ENCODE results near the gene SH3RF3.

The SH3RF3 gene

GRCh38 chr2:109244750-109245382 is 115.9 kb downstream of the SH3RF3 start:
- DNase-seq = no peak

GRCh38 chr2:109246176-109246575 is 117.2 kb downstream of the SH3RF3 start:
- DNase-seq = no peak

DNA sequence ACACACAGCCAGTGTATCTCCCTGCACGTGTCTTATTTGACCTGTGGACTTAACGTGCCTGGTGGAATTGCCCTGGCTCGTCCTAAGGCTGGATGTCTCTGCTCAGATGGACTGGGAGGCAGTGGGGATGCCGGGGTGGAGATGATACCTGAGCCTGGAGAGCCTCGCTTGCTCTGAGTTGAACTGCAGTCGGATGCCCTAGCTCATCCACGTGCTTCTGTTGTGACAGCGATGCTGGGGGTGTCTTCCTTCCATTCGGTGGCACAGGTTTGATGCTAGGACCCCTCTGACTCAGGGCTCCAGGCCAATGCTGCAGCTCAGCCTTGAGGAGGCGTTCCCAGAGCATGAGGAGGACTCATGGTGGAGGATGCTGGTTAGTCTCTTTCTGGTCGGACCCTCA is 117.6 kb downstream of the SH3RF3 start:
- DNase-seq = no peak

DNA sequence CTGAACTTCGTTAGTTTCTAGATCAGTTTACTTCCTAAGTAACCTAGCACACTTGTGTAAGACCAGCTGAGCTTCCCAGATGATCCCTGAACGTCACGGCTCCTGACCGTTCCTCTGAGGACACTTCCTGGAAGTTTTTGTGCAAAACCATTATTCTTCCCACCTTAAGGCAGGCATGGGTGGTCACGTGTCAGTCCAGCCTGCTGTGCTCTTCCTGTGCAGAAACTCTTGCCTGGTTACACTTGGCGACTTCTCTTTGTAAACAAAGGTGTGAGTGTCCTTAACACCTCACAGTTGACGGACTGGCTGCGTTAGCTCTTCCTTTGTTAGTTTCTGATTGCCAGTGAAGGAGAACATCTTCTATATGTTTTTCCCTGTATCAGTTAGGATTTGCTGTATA is 118.3 kb downstream of the SH3RF3 start:
- DNase-seq = no peak

- no peak for DNase-seq
These were observed 118.8 kb downstream of the SH3RF3 start for GRCh38 chr2:109247812-109248211.

- DNase-seq = no peak
These were observed 119.6 kb downstream of the SH3RF3 start for GRCh38 chr2:109248590-109248989.

- DNase-seq = no peak
These were observed 124.2 kb downstream of the SH3RF3 start for GRCh38 chr2:109253217-109253616.

DNA sequence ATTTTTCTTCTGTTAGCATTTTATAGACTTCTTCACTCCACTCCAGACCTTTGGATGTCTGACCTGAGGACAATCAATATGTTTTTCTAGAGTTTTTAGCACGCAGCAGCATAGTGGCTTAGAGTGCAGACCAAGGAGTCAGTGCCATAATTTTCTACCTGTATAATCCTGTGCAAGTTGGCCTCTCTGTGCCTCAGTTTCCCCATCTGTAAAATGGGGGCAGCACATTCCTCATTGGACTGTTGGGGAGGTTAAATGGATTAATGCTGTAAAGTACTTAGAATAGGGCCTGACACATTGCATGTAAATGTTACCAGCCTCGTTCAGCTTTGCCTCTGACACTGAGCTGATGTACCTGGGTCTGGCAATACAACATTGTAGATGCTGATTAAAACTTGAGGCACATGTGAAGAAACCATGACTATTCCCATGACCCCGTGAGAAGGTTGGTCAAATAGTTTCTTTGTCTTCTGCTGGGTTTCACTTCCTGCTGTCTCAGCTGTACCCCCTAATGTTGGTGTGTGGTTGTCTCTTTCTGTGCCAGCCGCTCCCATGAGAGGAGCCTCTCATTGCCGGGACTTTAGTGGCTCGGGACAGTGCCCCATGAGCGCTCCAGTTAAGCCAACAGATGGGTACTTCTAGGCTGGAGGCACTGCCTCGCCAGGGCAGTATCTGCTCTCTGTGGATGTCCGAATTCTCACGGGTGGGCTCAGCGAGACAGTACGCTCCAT is 125.3 kb downstream of the SH3RF3 start:
- DNase-seq = no peak

GRCh38 chr2:109255654-109256053 is 126.6 kb downstream of the SH3RF3 start:
- DNase-seq = no peak

- no peak for DNase-seq
These were observed 127.1 kb downstream of the SH3RF3 start for GRCh38 chr2:109256111-109256510.

- DNase-seq = no peak
These were observed 127.9 kb downstream of the SH3RF3 start for GRCh38 chr2:109256921-109257320.

DNA sequence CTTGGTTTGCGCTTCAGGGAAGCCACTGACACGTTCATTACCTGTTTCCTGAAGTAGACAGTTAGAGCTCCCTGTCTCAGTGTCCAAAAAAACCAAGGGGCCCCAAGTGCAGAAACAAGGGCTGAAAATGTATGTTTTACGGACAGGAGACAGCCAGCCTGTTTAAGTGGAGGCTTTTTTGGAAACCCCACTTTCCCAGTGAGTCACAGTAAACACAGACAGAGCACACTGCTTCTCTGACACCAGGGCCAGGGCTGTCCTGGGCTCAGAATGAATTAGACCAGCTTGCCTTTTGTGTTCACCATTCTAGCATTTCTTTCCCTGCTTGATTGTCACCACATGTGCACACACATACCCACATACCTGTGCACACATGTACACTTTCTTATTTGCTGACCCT is 128.6 kb downstream of the SH3RF3 start:
- DNase-seq = no peak

DNA sequence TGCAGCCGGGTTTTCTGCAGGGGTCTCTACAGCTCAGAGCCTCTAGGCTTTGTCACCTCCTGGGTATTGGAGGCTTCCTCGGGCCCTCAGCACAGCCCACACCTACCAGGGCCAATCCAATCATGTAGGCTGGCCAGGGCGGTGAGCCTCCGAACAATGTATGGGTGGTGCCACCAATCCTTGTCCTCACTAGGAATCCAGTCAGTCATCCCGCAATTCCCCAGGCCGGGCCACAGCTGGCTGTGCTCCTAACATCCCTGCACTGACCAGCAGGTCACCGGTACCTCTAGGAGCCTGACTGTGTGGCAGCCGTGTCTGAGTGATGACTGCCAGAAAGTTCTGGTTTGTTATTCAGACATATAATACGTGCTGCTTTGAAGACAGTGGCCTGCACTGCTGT is 129.4 kb downstream of the SH3RF3 start:
- DNase-seq = no peak

- no peak for DNase-seq
These were observed 130.0 kb downstream of the SH3RF3 start for GRCh38 chr2:109258905-109259540.

GRCh38 chr2:109259671-109260070 is 130.7 kb downstream of the SH3RF3 start:
- no peak for DNase-seq

DNA sequence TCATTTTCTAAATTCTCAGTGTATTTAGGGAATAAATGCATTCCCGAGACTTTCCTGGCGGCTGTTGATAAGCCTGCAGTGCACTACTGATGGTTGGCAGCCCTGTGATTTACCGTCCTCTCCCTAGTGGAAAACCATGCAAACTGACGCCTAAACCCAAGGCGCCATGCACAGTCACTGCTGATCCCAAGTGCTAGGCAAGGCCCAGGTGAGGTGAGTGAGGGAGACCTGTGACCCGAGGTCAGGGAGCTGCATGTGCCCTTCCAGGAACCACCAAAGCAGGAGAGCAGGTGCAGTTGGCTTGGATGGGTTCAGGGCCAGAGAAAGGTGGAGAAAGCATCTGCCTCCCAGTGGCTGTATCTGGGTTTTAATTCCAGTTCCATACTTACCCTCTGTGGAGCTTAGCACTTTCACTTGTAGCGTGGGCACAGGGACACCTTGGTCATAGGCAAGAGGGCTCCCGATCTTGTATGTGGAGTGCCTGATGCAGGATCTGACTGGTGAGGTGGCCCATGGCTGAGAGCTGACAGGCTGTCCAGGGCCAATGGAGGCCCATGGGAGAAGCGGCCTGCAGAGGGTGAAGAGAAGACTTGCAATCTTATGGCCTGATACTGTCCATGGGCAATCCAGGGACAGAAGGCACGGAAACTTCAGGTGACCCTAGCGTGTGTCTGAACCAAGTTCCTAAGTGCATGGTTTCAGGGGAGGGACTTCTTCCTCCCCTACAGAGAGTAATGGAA is 131.3 kb downstream of the SH3RF3 start:
- no peak for DNase-seq

DNA sequence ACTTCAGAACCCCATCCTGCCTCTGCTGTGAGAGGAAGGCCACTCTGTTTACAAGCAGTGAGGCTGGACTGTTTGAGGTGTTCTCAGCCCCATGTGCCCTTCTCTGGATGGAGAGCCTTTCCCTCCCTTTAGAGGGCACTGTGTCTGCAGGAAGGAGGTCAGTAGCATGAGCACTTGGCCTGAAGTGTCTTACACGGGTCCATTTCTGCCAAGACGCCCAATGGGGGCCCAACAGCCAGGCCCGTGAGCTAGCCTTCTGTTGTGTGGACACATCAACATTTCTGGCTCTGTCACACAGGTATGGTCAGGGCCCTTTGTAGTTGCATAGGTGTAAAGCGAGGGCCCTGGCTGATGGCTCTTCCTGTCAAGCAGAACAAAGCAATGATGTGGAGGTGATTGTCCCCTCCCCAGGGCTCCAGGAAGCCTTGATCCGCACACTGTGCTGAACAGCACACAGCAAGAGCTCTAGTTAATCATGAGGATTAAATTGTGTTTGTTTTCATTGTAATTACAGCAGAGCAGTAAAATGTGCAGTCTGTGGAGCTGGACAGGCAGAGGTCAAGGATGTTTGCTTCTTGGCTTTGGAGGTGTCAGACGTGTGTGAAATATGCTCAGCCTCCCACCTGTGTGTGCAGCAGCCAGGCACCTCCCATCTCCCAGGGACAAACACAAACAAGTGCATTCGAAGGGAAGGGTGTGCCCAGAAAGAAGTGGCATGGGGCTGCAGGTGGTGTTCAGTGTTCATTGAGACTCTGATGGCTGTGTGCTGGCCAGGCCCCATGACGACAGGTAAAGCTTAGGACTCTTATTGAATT is 132.1 kb downstream of the SH3RF3 start:
- no peak for DNase-seq

DNA sequence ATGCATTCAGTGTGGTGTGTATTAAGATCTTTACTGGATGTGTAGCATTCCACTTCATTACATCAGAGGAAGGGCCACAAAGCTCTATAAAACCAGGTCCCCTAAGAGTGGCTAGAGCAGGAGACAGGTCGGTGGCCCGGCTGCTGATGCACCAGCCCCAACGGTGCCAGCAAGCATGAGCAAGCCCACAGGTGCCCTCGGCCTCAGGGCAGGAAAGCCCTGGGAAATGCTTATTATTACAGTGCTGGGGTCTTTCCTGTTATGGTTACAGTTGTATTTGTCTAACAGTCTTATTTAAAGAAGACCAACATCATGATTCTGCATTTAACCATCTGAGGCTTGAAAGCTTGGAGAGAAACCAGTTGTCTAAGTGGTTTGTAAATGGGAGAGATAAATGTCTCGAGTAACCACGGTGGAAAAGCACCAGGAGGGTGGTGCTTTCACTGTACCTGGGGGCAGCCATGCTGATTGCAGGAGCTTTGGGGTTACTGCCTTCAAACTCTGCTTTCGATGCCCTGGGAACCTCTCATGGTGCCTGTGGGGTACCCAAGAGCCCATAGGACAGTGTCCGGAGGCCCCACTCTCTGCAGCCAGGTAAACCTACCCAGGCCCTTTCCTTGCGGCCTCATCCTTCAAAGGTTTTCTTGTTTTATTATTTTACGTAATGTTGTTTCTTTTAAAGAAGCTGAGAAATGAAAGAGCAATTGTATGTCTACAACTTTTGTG is 133.1 kb downstream of the SH3RF3 start:
- DNase-seq = no peak

DNA sequence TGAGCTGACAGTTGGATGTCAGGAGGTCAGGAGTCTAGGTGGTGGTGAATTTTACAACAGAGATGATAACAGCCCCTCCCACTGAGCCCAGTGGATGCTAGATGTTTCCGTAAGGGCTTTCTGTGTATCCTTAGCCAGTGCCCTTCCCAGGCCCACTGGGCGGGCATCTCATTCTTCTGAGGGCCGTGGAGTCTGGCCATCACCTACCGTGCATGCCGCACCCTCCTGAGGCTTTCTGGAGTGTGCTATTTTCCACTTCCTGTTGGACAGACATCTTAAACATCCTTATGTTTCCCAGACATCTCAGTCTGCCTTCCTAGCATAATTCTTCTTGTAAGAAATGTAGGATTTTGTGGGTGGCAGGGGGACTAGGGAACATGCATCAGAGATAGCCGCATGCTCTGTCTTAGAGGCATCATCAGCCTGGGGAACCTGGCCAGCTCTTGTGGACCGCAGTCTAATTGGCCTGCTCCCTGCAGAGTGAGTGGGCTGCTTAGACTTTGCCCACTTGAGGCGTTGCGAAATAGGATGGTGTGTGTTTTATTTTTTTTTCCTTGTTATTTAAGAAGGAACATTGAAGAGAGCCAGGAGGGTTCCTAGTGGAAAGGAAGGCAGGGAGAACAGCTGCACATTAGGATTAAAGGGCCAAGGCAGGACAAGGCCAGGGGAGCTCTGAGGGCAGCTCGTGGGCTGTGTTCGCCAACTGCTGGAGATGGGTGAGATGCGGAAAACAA is 135.8 kb downstream of the SH3RF3 start:
- no peak for DNase-seq

DNA sequence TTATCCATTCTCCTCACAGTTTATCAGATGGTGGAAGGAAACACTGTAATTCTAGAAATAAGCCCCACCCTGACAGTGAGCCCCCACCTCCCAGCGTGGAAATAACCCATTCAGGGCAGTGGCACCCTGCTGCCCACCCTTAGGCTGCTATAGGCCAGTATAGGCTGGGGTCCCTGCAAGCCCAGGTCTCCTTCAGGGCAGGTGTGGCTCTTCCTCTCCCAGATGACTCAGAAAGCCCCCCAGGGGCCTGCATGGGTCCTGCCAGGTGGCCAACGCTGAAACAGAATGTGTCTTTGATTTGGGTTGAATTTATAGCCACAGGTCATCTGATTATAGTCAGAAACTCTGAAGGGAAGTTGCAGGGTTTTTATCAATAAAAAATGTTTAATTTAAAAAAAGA is 136.4 kb downstream of the SH3RF3 start:
- DNase-seq = no peak

- no peak for DNase-seq
These were observed 136.9 kb downstream of the SH3RF3 start for GRCh38 chr2:109265953-109266352.
